HG02759 (cell line): ENCODE data around the gene GNG3.
"Not testable (repeated sequence)": the region's sequence is repeated elsewhere in the genome, so short reads cannot be mapped to it uniquely, and the experiment has no call there.

Source experiments
- ATAC-seq: cut with Tn5 transposase; IDR thresholded peaks from one replicate; pipeline ENCODE4 v1.9.1; 2021; ENCODE audit warnings: mild to moderate bottlenecking, moderate library complexity; ENCODE audit not compliant: unreplicated experiment

The GNG3 gene

DNA sequence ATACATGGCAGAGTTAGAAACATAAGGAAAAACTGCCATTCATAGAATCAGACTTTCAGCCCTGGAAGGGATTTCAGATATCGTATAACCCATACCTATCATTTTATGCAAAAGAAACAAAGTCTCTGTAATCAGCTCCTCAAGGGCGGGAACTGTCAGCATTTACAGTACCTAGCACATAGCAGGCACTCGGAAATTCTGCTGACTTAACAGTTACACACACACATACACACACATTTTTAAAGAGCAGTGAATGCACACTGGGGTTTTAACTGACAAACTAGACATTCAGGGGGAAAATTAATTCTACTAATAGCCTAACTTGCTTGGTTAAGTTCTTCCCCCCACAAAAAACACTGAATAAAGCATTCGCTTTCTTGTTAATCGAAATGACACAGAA is 8.7 kb downstream of the GNG3 start:
- no peak for ATAC-seq

DNA sequence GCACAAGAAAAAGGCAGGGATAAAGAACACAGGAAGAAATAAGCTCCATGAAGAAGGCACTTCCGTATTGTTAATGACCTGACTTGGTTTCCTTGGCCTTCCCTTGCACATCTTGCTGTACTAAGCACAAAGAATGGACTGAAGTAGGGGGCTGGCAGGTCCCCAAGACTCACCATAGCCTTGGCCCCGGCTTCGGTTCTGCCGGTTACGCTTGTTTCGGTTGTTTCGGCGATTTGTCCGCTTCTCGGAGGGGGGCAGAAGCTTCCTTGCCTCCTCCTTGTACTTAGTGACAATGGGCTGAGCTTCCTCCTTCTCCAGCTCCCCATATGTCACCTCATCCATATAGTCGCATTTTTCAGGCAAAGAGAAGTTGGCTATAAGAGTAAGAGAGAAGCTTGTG is 9.3 kb downstream of the GNG3 start:
- ATAC-seq = no peak

DNA sequence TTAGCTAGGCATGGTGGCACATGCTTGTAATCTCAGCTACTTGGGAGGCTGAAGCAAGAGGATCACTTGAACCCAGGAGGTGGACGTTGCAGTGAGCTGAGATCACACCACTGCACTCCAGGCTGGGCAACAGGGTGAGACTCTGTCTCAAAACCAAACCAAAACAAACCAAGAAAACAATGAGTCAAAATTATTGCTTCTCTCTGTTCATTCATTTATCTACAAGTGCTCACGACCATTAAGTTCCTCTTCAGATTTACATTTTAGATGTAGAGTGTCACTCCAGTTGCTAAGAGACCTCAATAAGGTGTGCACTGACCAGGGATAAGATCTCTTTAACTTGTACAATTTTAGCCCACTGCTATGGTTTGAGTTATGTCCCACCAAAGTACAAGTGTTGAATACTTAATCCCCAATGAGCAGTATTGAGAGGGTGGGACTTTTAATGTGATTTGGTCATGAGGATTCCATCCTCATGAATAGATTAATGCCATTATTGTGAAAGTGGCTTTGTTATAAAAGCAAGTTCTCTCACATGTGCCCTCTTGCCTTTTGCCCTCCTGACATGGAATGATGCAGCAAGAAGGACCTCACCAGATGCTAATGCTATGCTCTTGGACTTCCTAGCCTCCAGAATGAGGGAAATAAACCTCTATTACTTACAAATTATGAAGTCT is 12.0 kb downstream of the GNG3 start:
- ATAC-seq = no peak

DNA sequence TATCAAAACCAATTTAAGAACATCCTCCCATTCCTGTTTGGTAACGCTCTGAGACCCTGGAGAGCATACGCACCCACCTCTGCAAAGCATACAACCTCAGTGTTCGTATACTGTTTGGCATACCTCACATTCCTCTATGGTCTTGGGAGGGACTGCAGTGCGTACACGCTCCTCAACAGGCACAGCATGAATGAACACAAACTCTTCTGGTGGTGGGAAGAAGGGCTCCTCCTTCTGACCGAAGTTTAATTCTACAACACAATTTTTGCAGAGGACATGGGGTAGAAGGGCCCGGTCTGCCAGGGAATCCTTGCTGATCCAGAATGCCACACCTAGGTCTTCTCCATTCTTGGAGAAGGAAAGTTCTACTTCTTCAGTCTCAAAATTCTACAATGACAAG is 14.5 kb downstream of the GNG3 start:
- no peak for ATAC-seq

DNA sequence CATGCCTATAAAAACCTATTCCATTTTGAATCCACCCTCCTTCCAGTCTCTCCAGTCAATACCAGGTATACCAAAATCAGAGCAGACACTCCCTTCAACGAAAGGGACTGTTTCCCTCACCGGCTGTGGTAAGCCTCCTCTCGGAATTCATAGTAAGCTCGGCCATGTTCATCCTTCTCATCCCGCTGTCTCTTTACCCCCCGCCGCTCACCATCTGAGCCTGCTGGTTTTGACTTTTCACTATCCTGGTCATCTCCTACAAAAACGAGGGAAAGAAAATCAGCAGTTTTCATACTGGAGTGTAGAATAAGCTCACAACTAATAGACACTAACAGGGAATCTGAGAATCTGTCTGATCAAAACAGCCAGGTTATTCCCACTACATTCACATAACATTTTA is 16.7 kb downstream of the GNG3 start:
- no peak for ATAC-seq

DNA sequence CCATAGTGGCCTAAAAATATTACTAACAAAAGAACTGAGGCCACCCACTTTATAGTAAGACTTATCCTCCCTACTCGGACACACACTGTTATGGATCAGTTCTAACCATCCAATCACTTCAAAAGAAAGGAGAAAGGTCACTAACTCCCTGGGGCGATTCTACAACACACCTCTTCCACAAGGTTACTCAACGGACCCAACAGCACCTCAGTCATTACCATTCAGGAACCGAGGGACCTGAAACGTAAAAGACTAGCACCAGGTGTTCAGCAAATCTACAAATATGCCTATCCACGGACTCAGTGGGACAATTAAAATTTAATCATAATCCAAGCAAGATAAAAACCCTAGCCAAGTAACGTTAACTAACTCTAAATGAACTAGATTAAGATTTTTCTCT is 18.2 kb downstream of the GNG3 start:
- no peak for ATAC-seq

DNA sequence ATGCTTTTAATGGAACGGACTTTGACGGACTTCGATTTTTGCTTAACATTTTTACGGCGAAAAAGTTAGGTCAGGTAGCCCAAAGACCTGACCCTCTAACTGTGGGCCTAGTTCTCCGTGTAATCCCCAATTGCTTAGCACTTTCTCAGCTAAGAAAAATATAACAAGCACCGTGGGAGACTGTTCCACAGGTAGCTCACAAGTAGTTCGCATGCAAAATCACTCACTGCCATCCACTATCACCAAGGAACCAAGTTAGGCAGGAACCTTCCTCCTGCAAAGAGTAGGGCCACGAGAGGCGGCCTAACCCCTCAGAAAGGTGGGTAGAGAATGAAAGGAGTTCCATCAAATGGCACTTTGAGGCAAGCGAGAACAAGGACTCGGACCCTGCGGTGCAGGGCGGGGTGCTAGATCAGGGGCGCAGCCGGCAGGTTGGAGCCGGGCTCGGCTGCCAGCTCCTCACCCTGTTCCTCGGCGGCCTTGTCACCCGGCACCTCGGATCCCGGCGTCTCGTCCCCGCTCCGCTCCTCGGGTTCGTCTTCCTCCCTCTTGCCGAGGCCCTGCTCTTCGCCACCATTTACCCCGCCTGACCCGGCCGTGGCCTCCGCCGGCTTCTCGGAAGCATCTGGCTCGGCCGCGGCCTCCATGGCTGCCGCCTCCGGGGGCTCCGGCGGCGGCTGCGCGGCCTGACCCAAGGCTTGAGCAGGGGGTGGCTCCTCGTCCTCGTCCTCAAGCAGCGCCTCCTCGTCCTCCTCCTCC is 18.9 kb downstream of the GNG3 start:
- ATAC-seq = no peak

DNA sequence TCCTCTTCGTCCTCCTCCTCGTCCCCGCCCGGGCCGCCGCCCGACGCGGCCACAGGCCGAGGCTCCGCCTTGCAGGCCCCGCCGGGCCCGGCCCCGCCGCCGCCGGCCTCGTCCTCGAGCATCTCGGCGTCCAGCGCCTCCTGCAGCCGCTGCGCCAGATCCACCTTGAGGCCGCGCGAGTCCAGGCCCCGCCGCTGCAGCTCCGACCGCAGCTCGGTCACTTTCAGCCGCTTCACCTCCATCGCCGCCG is 19.4 kb downstream of the GNG3 start:
- ATAC-seq = no peak

DNA sequence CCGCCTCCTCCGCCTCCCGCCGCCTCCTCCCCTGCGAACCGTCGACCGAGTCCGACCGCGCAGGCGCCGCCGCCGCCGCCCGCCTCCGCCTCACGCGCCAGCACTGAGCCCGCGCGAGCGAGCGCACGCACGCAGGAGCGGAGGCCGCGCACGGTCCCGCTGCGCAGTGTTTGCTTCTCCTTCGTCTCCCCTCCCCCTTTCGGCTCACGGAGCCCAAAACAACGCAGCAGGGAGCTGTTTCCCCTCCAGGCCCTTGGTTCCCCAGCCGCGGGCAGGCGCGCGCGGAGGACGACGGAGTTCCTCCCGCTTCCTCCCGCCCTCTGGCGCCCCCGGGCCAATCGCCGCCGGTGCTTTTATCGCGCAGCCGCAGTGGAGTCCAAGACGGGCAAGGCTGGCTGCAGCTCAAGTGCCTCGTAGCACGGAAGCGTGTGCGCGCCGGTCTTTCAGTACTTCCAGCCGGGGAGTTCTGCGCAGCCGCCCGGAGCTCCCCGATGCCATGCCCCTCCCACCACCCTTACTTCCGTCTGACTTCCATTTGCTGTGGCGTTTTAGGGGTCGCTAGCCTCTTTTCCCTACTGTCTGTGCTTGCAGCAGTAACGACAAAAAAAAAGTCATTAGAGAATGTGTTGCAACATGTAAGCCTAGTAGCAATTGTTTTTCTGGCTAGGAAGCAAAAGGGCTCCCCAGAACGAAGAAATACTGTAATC is 19.8 kb downstream of the GNG3 start, which contains the start of gene HNRNPUL2:
TSS of gene HNRNPUL2 (minus strand) at position 293 of the 707 bp plus-strand sequence. CDS start 301 bp downstream, outside the sequence.
- peak; percentile 77 for ATAC-seq

DNA sequence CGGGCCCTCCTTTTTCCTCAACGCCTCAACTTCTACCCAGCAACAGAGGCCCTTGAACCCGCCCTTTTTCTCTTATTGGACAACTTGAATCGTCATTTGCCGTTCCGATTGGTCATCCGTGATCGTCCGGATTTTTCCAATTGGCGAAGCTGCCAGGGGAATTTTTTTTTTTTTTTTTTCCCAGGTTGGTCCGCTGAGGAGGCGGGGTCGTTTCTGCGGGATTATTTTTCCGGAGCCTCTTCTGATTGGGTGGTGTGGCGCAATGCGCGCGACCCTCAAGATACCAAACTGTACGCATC is 20.3 kb downstream of the GNG3 start:
- ATAC-seq = peak; percentile 49

DNA sequence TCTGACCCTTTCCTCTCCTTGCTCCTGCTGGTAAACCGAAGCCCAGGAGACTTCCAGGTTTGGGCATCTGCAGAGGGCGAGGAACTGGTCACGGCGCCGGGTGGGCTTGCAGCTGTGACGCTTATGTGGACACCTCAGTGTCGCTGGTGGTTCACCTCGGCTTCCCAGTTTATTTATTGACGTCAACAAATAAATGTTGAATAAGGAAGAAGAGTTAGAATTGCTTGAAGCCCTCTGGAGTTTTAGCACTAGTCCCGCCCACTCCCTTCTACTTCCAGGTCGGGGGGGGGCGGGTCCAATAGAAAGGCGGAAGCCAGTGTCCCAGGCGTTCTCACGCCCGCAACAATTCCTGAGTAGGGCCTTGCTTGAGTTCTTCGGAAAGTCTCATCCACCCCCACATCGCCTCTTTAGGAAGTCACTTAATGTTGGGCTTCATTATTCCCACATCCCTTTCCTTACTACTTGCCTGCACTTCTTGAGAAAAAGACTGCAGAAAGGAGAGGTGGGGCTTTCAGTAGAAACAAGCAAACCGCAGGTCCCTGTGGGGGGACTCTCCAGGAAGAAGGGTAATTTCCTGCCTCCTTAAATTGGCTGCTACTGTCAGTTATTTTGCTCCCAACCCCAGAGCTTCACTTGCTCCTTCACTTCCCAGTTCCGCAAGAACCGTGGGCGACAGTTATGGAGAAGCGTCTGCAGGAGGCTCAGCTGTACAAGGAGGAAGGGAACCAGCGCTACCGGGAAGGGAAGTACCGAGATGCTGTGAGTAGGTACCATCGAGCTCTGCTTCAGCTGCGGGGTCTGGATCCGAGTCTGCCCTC is 20.9 kb downstream of the GNG3 start, which contains the start of gene TTC9C:
TSS of gene TTC9C (plus strand) at position 316 of the 818 bp plus-strand sequence. CDS start at position 679, 363 bp downstream.
- ATAC-seq = peak; percentile 24

DNA sequence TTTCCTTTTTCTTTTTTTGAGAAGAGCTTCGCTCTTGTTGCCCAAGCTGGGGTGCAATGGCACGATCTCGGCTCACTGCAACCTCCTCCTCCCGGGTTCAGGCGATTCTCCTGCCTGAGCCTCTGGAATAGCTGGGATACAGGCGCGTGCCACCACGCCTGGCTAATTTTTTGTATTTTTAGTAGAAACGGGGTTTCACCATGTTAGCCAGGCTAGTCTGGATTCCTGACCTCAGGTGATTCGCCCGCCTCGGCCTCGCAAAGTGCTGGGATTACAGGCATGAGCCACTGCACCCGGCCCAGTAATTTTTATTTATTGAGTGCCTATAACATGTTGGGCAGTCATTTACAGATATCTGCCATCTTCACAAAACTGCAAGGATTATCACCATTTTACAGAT is 22.6 kb downstream of the GNG3 start:
- not testable (repeated sequence) for ATAC-seq

DNA sequence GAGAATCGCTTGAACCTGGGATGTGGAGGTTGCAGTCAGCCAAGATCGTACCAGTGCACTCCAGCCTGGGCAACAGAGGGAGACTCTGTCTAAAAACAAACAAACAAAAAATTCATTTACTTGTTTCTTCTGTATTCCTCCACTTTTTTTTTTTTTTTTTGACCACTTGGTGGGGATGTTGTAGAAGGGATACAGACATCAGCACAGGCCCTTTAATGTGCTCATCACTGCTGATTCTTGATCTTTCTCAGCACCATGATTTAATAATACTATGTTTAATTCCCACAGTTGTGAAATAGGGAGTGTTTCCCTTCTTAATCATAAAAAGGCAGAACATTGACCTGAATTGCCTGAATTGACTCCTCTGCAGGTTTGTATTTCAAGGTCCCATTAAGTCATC is 25.4 kb downstream of the GNG3 start:
- no peak for ATAC-seq

DNA sequence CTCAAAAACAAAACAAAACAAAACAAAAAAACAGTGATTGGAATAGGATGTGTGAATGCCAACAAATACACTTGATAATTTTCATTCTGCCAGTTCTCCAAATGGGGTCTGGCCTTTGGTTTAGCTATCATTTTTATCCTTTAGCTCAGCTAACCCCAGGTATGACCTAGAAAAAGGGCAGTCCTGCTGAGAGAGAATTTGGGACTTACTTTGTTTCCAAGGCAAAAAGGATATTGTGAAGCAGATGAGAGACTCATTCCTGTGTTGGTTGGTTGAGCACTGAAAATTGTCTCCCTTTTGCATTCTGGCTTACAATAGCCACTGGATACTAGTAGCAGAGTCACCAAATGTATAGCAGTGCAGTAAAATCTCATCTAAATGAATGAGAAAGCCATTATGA is 29.7 kb downstream of the GNG3 start:
- no peak for ATAC-seq

DNA sequence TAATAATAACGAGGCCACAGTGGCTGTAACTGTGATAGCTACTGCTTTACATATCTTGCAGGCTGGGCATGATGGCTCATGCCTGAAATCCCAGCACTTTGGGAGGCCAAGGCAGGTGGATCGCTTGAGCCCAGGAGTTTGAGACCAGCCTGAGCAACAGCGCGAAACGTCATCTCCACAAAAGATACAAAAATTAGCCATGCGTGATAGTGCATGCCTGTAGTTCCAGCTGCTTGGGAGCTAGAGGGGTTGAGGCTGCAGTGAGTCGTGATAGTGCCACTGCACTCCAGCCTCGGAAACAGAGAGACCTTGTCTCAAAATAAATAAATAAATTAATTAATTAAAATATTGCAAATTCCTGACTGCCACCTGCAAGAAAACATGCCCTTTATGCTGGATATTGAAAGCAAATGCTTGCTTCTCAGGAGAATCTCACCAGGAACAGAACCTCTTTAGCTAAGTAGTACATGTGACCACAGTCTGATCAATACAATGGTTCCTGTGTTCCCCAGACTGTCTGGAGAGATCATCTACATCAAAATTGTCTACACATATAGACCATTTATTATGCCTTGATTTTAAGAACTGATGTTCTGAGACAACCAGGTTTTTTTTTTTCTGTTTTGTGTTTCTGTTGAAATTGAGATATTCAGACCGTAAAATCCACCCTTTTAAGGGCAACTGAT is 40.1 kb downstream of the GNG3 start:
- ATAC-seq = no peak

DNA sequence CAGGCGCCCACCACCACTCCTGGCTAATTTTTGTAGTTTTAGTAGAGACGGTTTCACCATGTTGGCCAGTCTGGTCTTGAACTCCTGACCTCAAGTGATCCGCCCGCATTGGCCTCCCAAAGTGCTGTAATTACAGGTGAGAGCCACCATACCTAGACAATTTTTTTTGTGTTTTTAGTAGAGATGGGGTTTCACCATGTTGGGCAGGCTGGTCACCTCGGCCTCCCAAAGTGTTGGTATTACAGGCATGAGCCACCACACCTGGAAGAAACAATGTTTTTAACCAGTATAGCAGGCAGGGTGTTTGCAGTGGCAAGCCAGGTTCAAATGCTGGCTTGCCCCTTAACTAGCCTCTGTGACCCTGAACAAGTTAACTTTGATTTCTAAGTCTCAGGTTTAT is 42.5 kb downstream of the GNG3 start:
- not testable (repeated sequence) for ATAC-seq

DNA sequence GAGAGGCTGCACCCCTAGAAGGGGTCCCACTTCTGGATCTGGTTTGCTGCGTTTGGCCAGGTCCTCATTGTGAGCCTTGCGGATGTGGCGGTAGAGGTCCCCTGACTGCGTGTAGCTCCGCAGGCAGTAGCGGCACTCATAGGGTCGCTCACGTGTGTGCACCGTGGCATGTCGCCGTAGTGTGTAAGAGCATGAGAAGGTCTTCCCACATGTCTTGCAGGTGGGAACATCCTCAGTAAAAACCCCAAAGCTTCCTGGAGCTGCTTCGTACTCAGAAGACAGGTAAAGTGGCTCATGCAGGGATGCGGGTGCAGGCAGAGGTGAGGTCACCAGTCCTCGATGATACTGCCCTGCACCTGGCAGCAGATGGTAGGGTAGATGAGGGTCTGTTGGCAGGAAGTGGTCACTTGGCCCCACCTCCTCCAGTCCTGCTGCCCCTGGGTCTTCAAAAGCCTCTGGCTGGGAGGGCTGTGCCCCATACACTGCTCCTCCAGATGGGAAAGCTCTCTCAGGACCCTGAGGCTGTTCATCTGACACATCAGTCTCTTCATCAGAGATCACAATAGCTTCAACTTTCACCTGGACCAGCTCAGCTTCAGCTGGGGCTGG is 44.8 kb downstream of the GNG3 start:
- ATAC-seq = no peak

DNA sequence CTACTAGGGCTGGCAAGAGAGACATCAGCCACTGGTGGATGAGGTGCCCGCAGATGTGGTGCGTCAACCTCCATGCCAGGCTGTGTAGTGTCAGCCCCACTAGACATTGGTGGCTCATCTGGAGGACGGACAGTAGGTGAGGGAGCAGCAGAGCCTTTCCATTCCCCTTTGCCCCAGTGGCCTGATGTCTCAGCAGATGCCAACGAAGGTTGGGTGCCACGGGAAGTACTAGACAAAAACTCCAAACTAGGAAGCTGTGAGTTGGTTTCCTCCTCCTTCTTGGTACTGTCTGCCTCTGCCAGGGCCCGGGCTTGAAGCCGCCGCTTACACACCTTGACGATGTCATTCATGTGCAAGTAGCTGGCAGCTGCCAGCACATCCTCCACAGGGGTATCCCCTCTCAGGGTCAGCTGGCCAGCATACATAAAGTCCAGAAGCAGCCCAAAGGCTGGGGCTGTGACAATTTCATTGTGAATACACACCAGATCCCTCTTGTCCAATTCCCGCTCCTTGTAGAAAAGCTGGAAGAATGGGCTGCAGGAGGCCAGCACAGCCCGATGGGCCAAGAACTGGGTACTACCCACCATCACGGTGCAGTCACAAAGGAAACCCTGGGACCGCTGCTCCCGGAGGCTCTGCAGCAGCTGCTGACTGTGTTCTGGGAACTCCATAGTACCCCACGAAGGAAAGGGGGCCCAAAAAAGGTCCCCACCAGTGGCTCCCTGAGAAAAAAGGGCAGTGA is 45.7 kb downstream of the GNG3 start:
- peak; percentile 0 for ATAC-seq

DNA sequence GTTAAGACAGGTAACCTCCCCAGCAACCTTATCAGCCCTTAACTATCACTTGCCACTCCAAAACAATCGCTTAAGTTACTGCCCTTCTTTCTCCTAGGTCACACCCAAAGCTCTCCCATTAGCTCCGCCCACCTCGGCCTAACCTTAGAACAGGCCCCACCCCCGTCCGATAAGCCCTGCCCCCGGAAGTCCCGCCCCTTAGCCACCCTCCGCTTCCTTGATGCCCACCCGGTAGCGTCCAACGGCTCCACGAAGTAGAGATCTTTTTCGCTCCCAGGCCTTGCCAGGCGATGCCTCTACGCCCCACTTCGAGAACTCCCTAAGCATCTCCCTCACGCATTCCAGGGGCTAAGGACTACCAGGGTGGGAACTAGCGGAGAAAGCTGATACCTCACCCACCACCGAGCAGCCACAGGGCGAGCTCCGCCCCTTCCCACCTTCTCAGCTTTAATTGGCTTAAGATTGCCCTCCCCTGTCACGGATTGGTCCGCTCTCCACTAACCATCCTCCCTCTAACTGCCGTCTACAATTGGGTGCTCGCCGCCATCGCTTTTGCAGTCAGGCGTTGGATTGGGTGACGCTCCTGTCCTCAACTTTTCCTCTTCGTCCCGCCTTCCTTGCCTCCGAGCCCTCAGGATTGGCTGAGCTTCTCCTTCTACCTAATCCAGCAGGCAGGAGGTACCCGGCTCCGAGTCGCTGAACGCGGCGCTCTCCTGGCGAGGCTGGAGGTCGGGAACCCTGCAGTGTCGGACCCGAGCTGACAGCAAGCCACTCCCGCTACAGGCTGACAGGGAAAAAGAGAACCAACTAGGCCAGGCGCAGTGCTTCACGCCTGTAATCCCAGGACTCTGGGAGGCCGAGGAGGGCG is 46.5 kb downstream of the GNG3 start, which contains the start of gene ZBTB3:
TSS of gene ZBTB3 (minus strand) at position 425 of the 868 bp plus-strand sequence. CDS start 496 bp downstream, outside the sequence.
- peak; percentile 93 for ATAC-seq
